NCI-H748 treated with DMSO at 0.1 percent for 48 hours (cell line): ENCODE measurements around the gene GAA.

Source experiments
- DNase-seq: peaks from one replicate; lab custom pipeline; 2025; lab: John Stamatoyannopoulos, UW

GAA gene

GRCh38 chr17:80101011-80101945, at the start of gene GAA:
TSS of gene GAA (plus strand) at chr17:80101581. CDS start at chr17:80104587, 3,006 bp downstream.
- peak; percentile 45 for DNase-seq

- no peak for DNase-seq
Observed at GRCh38 chr17:80051681-80052080, 49.7 kb upstream of the GAA start.

GRCh38 chr17:80053102-80053501, 48.3 kb upstream of the GAA start:
- DNase-seq, result no peak

- no peak for DNase-seq
Observed at GRCh38 chr17:80055597-80055996, 45.8 kb upstream of the GAA start.

- DNase-seq, result no peak
Observed at GRCh38 chr17:80058311-80058955, 42.9 kb upstream of the GAA start.

- no peak for DNase-seq
Observed at GRCh38 chr17:80060644-80061043, 40.7 kb upstream of the GAA start.

GRCh38 chr17:80061421-80061820, 40.0 kb upstream of the GAA start:
- no peak for DNase-seq

- DNase-seq, result no peak
Observed at GRCh38 chr17:80063830-80064585, 37.4 kb upstream of the GAA start.

GRCh38 chr17:80064696-80065095, 36.7 kb upstream of the GAA start:
- no peak for DNase-seq

GRCh38 chr17:80065478-80066170, 35.8 kb upstream of the GAA start:
- no peak for DNase-seq

GRCh38 chr17:80067393-80067986, 33.9 kb upstream of the GAA start:
- no peak for DNase-seq

- no peak for DNase-seq
Observed at GRCh38 chr17:80068301-80069222, 32.8 kb upstream of the GAA start.

GRCh38 chr17:80070375-80071115, 30.8 kb upstream of the GAA start:
- DNase-seq, result no peak

- no peak for DNase-seq
Observed at GRCh38 chr17:80071116-80071841, 30.1 kb upstream of the GAA start.

- DNase-seq, result no peak
Observed at GRCh38 chr17:80072410-80072809, 29.0 kb upstream of the GAA start.

- DNase-seq, result no peak
Observed at GRCh38 chr17:80080081-80080480, 21.3 kb upstream of the GAA start.

GRCh38 chr17:80081596-80081995, 19.8 kb upstream of the GAA start:
- no peak for DNase-seq

- DNase-seq, result peak; percentile 24
Observed at GRCh38 chr17:80082403-80083135, 18.8 kb upstream of the GAA start.
